ENCODE measurements around the gene FGG.

FGG gene

GRCh38 chr4:154573190-154573870 lies 39.1 kb downstream of the FGG start:
- Histone ChIP-seq H3K9me3 (ENCODE audit: insufficient read depth, low read length) (no peaks in the 10 kb centered on the region), H3K27ac (ENCODE audit: low read depth, low read length) (no peak overlapping the region), H4K20me1 (ENCODE audit: low read depth, low read length) (no peaks in the 10 kb centered on the region), H3K36me3 (ENCODE audit: low read length) (no peaks in the 10 kb centered on the region), H3K4me2 (ENCODE audit: low read depth, low read length, poor library complexity, severe bottlenecking) (no peak overlapping the region), H3K4me3 (ENCODE audit: insufficient read depth, low read length, poor library complexity, severe bottlenecking) (no peak overlapping the region), H3K27me3 (ENCODE audit: low read length) (no peaks in the 10 kb centered on the region), H3K9ac (ENCODE audit: low read length) (no peak overlapping the region), H2AFZ (ENCODE audit: low read depth, low read length, severe bottlenecking) (no peak overlapping the region), H3F3A (ENCODE audit: insufficient read depth) (no peaks in the 10 kb centered on the region), H3K9me2 (replicated peaks; ENCODE audit: insufficient read depth, low read length) (no peaks in the 10 kb centered on the region), H3K79me2 (ENCODE audit: insufficient read depth, low read length) (no peaks in the 10 kb centered on the region)
- TF ChIP-seq EZH2phosphoT487 (conservative IDR thresholded peaks at IDR 0.05; ENCODE audit: low read length) = no peak

- Histone ChIP-seq H3K4me2 (ENCODE audit: low read depth, low read length, poor library complexity, severe bottlenecking) (no peak overlapping the region), H3K27me3 (ENCODE audit: low read length) (no peaks in the 10 kb centered on the region), H3K9me2 (replicated peaks; ENCODE audit: insufficient read depth, low read length) (no peaks in the 10 kb centered on the region), H4K20me1 (ENCODE audit: low read depth, low read length) (no peaks in the 10 kb centered on the region), H3K4me3 (ENCODE audit: insufficient read depth, low read length, poor library complexity, severe bottlenecking) (no peak overlapping the region), H3F3A (ENCODE audit: insufficient read depth) (no peaks in the 10 kb centered on the region), H3K27ac (ENCODE audit: low read depth, low read length) (no peak overlapping the region), H3K36me3 (ENCODE audit: low read length) (no peaks in the 10 kb centered on the region), H2AFZ (ENCODE audit: low read depth, low read length, severe bottlenecking) (no peak overlapping the region), H3K9ac (ENCODE audit: low read length) (no peak overlapping the region), H3K79me2 (ENCODE audit: insufficient read depth, low read length) (no peaks in the 10 kb centered on the region), H3K9me3 (ENCODE audit: insufficient read depth, low read length) (no peaks in the 10 kb centered on the region)
- TF ChIP-seq EZH2phosphoT487 (conservative IDR thresholded peaks at IDR 0.05; ENCODE audit: low read length) = no peak
- no peak for TF ChIP-seq CTCF (IDR thresholded peaks at IDR 0.05; ENCODE audit: insufficient read depth, low read length, poor library complexity, severe bottlenecking)
These were observed 42.9 kb downstream of the FGG start for GRCh38 chr4:154569584-154569983.

GRCh38 chr4:154569028-154569427 lies 43.4 kb downstream of the FGG start:
- Histone ChIP-seq H3K27me3 (ENCODE audit: low read length) (no peaks in the 10 kb centered on the region), H2AFZ (ENCODE audit: low read depth, low read length, severe bottlenecking) (no peak overlapping the region)
- TF ChIP-seq CTCF (IDR thresholded peaks at IDR 0.05; ENCODE audit: insufficient read depth, low read length, poor library complexity, severe bottlenecking) (no peak), EZH2phosphoT487 (conservative IDR thresholded peaks at IDR 0.05; ENCODE audit: low read length) (no peak)

GRCh38 chr4:154566639-154567204 lies 45.7 kb downstream of the FGG start:
- no peaks in the 10 kb centered on the region for H3F3A ChIP-seq (ENCODE audit: insufficient read depth)
- H3K4me2 ChIP-seq (ENCODE audit: low read depth, low read length, poor library complexity, severe bottlenecking) = no peak overlapping the region
- no peaks in the 10 kb centered on the region for H3K79me2 ChIP-seq (ENCODE audit: insufficient read depth, low read length)
- H3K9me2 ChIP-seq (replicated peaks; ENCODE audit: insufficient read depth, low read length) = no peaks in the 10 kb centered on the region
- no peaks in the 10 kb centered on the region for H4K20me1 ChIP-seq (ENCODE audit: low read depth, low read length)
- no peak overlapping the region for H3K27ac ChIP-seq (ENCODE audit: low read depth, low read length)
- H3K27me3 ChIP-seq (ENCODE audit: low read length) = no peaks in the 10 kb centered on the region
- H2AFZ ChIP-seq (ENCODE audit: low read depth, low read length, severe bottlenecking) = no peak overlapping the region
- H3K36me3 ChIP-seq (ENCODE audit: low read length) = no peaks in the 10 kb centered on the region
- no peaks in the 10 kb centered on the region for H3K9me3 ChIP-seq (ENCODE audit: insufficient read depth, low read length)
- H3K9ac ChIP-seq (ENCODE audit: low read length) = no peak overlapping the region
- H3K4me3 ChIP-seq (ENCODE audit: insufficient read depth, low read length, poor library complexity, severe bottlenecking) = no peak overlapping the region
- TF ChIP-seq CTCF (IDR thresholded peaks at IDR 0.05; ENCODE audit: insufficient read depth, low read length, poor library complexity, severe bottlenecking) (no peak), EZH2phosphoT487 (conservative IDR thresholded peaks at IDR 0.05; ENCODE audit: low read length) (no peak)

More at GRCh38 chr4:154569028-154569427, 43.4 kb downstream of the FGG start:
- no peaks in the 10 kb centered on the region for H4K20me1 ChIP-seq (ENCODE audit: low read depth, low read length)
- H3K9ac ChIP-seq (ENCODE audit: low read length) = no peak overlapping the region
- no peaks in the 10 kb centered on the region for H3K9me3 ChIP-seq (ENCODE audit: insufficient read depth, low read length)
- H3K4me3 ChIP-seq (ENCODE audit: insufficient read depth, low read length, poor library complexity, severe bottlenecking) = no peak overlapping the region
- no peaks in the 10 kb centered on the region for H3K36me3 ChIP-seq (ENCODE audit: low read length)
- no peak overlapping the region for H3K4me2 ChIP-seq (ENCODE audit: low read depth, low read length, poor library complexity, severe bottlenecking)
- H3K79me2 ChIP-seq (ENCODE audit: insufficient read depth, low read length) = no peaks in the 10 kb centered on the region
- H3K27ac ChIP-seq (ENCODE audit: low read depth, low read length) = no peak overlapping the region
- no peaks in the 10 kb centered on the region for H3F3A ChIP-seq (ENCODE audit: insufficient read depth)
- no peaks in the 10 kb centered on the region for H3K9me2 ChIP-seq (replicated peaks; ENCODE audit: insufficient read depth, low read length)

Data from SU-DHL-6 (cell line).